Raji (cell line): ENCODE measurements around the gene OR4D10.

Experiments
- POLR2A ChIP-seq: IDR thresholded peaks from 2 replicates; pipeline ENCODE4 v1.6.1; 2011; ENCODE audit warnings: low read depth, low read length, control low read depth; ENCODE audit not compliant: insufficient read depth

OR4D10 gene

DNA sequence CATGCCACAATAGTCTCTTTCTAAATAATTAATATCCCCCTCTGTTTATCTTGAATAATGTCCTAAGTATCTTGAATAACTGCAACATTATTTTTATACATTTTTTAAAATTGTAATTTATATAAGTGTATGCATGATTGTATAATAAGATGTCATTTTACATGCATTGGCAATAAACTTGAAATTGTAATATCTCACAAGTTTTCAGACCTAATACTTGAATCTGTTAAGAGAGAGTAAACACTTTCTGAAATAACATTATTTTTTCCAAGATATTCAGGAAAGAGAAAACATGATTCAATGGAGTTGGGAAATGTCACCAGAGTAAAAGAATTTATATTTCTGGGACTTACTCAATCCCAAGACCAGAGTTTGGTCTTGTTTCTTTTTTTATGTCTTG lies 30.2 kb downstream of the OR4D10 start, which contains the start of gene OR4D11:
TSS of gene OR4D11 (plus strand) at position 301 of the 400 bp plus-strand sequence. CDS start at position 301, 0 bp downstream.
- TF ChIP-seq POLR2A = no peak

DNA sequence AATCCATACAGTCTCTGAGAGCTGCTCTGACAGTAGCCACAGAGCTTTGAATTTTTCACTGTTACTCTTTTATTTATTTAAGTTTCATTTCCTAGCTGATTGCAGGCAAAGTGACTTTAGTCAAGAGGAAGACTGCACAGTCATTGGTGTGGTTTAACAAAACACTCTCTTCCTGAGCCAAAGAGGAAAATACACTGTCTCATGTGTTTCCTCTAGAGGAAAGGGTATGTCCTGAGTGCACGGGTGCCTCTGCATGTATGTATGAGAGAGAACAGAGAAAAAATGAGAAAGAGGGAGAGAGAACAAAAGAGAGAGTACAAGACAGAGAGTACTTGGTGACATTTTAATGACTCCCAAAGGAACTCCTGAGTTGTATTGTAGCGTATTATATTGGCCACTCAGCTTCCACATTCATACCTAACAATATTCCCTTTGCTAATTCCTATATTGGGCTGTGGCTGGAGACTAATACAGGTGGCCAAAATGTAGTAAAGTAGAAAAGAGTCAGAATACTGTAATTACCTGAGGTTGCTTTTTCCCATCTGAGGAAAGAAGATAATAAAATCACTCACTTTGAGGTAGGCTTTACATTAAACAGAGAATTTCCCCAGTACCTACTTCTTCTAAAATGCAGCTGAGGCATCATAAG lies 38.0 kb downstream of the OR4D10 start, which contains the start of gene OR4D9:
TSS of gene OR4D9 (plus strand) at position 599 of the 649 bp plus-strand sequence. CDS start 3,374 bp downstream, outside the sequence.
- TF ChIP-seq POLR2A = no peak

DNA sequence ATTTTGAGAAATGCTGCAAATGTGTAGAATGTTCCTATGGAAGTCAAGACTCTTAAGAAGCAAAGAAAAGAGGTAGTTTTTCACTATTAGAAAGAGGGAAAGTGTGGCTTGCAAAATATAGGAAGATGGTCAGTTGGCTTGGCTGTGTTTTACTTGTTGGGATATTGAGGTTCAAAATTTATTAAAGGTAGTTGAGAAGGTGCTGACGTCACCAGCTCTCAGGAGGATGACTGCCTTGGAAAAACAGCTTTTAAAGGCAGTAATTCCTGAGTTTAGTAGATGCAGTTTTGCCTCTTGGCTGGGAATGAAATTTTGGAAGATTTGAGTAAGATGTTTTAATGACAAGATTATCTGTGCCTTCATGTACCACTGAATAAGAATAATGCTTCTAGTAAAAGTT lies 38.6 kb downstream of the OR4D10 start:
- no peak for TF ChIP-seq POLR2A

DNA sequence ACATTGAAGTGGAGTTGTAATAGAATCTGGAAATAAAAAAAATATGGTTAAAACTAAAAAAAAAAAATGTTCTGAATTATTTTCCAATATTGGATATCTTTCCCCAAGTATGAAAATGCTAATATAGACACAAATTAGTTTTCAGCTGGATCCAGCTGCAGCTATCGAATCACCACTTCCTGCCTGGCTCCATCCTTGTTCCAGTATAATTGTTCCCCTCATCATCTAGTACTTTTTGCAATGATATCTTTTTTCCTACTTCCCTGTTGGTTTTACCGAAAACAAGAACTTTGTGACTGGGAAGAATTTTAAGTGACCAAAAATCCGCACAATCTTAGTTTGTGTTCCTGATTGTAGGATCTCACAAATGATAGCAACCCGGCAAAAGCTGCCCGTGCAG lies 47.6 kb downstream of the OR4D10 start:
- TF ChIP-seq POLR2A = no peak

DNA sequence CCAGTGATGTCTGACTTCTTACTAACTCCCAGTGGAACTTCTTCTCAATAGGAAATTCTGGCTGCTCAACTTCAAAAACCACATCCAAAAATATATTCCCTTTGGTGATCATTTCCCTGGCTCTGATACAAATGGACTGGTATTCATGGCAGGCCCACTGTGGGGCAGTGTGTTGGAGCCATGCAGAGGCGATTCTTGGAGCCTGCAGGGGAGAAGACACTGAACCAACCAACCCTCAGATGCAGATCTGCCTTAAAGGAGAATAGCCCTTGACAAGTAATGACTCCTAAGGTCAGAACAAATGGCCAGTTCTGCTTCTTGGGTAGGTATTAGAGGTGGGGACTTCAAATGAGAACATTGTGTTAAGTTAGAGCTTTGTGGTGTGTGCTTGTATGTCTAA lies 50.4 kb downstream of the OR4D10 start:
- TF ChIP-seq POLR2A = no peak

DNA sequence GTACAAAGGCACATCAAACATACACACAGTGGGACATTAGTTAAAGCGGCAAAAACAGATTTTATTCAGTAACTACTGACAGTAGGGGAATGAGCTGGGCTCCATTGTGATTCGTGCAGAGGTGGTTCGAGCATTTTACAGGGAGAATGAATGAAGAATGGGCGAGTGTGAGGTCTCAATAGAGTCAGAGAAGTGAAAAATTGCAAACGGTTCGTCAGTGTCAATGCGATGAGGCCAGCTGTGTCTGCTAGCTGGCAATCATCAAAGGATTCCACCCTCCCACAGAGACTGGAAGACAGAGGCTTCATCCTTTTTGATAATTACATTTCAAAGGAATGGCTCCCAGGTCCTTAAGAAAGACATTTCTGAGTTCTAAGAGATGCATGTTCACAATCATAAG lies 55.6 kb downstream of the OR4D10 start:
- TF ChIP-seq POLR2A = no peak
